NB4 (cell line): ENCODE data around the gene RARB.

Experiments used
- CTCF ChIP-seq: IDR thresholded peaks from one replicate; pipeline ENCODE4 v1.5.1; 2012; ENCODE audit warnings: low read depth, low read length
- MAX ChIP-seq: IDR thresholded peaks from 2 replicates; pipeline ENCODE4 v1.6.1; 2011; ENCODE audit warnings: low read depth, low read length
- MYC ChIP-seq: IDR thresholded peaks from 2 replicates; pipeline ENCODE4 v1.6.1; 2011; ENCODE audit warnings: low read depth, low read length
- POLR2A ChIP-seq: IDR thresholded peaks from 2 replicates; pipeline ENCODE4 v1.6.1; 2011; ENCODE audit warnings: mild to moderate bottlenecking; ENCODE audit not compliant: insufficient read length; ENCODE audit errors: extremely low read depth

GRCh38 chr3:25452740-25453139 is 24.7 kb downstream of the RARB start:
- TF ChIP-seq POLR2A (no peak), CTCF (no peak), MAX (no peak), MYC (no peak)
